Subcutaneous adipose tissue (tissue), 4 donors: ENCODE data around the gene RAB37. TPM values are rescaled to one million over a fixed set of nuclear protein-coding genes. Genes with fewer than 3 reads are reported as not detected.

ENCODE experiments used
- CTCF ChIP-seq: fragments of 450-650 bp; IDR thresholded peaks from one replicate; pipeline ENCODE4 v1.5.1; 2016; ENCODE audit warnings: low read depth, mild to moderate bottlenecking, control low read depth, antibody characterized with exemption, moderate library complexity
- total RNA-seq, 4 donors: library from RNA; depleted of rRNA; stranded (reverse); fragments of >200 nt; gene quantifications; one replicate each; pipeline ENCODE4 v1.1.0, GENCODE V29; 2016

RAB37 gene
- total RNA-seq, 4 donors from 2014 or later = 1.0 to 2.4 (median 1.9) TPM; not detected in 1

GRCh38 chr17:74790161-74791058 is 53.4 kb downstream of the RAB37 start:
- TF ChIP-seq CTCF = no peak

- no peak for TF ChIP-seq CTCF
These were observed 55.6 kb downstream of the RAB37 start for GRCh38 chr17:74792586-74793105.

GRCh38 chr17:74795327-74796020 is 58.4 kb downstream of the RAB37 start:
- TF ChIP-seq CTCF = no peak

- no peak for TF ChIP-seq CTCF
These were observed 59.2 kb downstream of the RAB37 start for GRCh38 chr17:74796211-74796610.

GRCh38 chr17:74796866-74797265 is 59.8 kb downstream of the RAB37 start:
- no peak for TF ChIP-seq CTCF

Other genes with a start within 250 kb of the RAB37 start
- 10 to 100 TPM in 1 of 4 donors, under 1 TPM in 2, not detected in 1; 0.33 to 36.4 (median 0.88) TPM for gene CD300LB, start 205.8 kb upstream of the RAB37 start, total RNA-seq
- 1 to 10 TPM in 3 of 4 donors, under 1 TPM in 1; 0.65 to 4.0 (median 2.5) TPM for gene CD300C, start 191.1 kb upstream of the RAB37 start, total RNA-seq
- not detected for gene CD300H, start 169.7 kb upstream of the RAB37 start, total RNA-seq
- not detected for gene CD300LD, start 145.0 kb upstream of the RAB37 start, total RNA-seq
- gene CD300E, start 113.5 kb upstream of the RAB37 start, total RNA-seq = 1 to 10 TPM in 3 of 4 donors, under 1 TPM in 1; 0.38 to 1.2 (median 1.1) TPM
- gene CD300LF, start 24.3 kb upstream of the RAB37 start, total RNA-seq = 1 to 10 TPM in 2 of 4 donors, under 1 TPM in 1, not detected in 1; 0.98 to 6.8 (median 1.1) TPM
- 10 to 100 TPM; 10.3 to 26.2 (median 15.1) TPM for gene NHERF1, start 11.4 kb downstream of the RAB37 start, total RNA-seq
- 10 to 100 TPM; 12.4 to 20.0 (median 18.3) TPM for gene NAT9, start 39.1 kb downstream of the RAB37 start, total RNA-seq
- gene GRIN2C, start 122.6 kb downstream of the RAB37 start, total RNA-seq = under 1 TPM; 0.17 to 0.38 (median 0.27) TPM
- gene FDXR, start 135.7 kb downstream of the RAB37 start, total RNA-seq = 1 to 10 TPM; 1.1 to 8.3 (median 6.0) TPM
- gene FADS6, start 156.4 kb downstream of the RAB37 start, total RNA-seq = under 1 TPM in 1 of 4 donors, not detected in 3; 0.22 TPM
- not detected for gene USH1G, start 186.0 kb downstream of the RAB37 start, total RNA-seq
- under 1 TPM in 1 of 4 donors, not detected in 3; 0.44 TPM for gene OTOP2, start 187.0 kb downstream of the RAB37 start, total RNA-seq
- not detected for gene OTOP3, start 198.6 kb downstream of the RAB37 start, total RNA-seq
- gene HID1, start 235.5 kb downstream of the RAB37 start, total RNA-seq = 10 to 100 TPM in 1 of 4 donors, 1 to 10 TPM in 3; 3.2 to 16.6 (median 3.6) TPM